Endothelial cell of hepatic sinusoid (primary cell): ENCODE measurements around the gene FPR3.

ENCODE experiments used
- in situ Hi-C: cut with HindIII; loops from 2 replicates; pipeline ENCODE4 v1.10.0; 2017; ENCODE audit warnings: low sequenced_read_pairs

Gene FPR3

DNA sequence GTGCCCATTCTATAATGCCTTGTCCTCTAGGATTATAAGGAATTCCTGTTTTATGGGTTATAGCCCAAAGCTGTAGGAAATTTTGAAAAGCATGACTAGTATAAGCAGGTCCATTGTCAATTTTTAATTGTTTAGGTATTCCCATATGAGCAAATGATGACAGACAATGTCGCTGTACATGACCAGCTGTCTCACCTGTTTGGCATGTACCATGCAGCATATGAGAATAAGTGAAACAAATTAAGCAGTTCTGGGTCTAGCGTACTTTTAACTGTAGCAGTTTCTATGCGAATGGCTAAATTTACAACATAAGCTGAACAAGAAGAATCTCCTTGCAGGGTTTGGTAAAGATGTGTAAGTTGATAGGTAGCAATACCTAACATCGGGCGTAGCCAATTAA lies 11.6 kb downstream of the FPR3 start:
- in situ Hi-C loops = loop anchor here (5.0 kb wide), 1 partner anchor 81 kb away; the partner anchor contains the start of gene ZNF577

DNA sequence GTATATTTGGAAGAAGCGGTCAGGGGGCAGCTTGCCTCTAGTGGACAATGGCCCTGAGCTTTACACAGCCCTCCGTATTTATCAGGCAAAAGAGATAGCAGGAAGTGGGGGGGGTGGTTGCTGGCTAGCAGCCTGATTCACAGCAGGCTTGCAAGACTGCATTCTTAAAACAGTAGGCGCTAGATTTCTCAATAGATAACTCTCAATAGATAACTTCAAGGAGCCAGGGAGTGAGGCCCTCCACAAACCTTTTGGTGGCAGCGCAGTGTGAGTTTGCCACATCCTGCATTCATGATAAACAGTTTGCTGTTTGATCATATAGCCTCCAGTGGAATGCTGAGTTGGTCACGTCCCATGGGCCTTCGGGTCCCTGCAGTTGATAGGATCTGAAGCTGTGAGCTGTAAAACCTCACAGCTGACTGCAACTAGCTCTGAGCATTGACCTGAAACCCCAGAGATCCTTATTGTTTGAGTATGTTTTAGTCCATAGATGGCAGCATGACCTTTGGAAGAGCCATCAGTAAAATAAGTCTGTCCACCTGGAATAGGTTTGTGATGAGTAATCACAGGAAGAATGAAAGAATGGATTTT lies 12.2 kb downstream of the FPR3 start:
- in situ Hi-C loops = loop anchor here (5.0 kb wide), 1 partner anchor 80 kb away; the partner anchor contains the start of gene ZNF577

DNA sequence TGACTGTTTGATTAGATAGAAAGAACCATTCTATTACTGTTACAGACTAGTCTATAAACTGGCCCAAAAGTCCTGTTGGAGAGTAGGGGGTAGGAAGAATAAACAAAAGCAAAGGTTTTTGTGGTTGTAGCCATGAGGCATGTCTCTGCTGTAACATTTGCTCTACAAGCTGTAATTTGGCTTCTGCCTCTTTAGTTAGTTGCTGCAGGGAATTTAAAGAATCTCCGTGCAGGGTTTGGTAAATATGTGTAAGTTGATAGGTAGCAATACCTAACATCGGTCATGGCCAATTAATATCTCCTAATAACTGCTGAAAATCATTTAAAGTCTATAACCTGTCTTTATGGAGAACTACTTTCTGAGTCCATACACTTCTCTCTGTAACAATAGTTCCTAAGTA lies 13.0 kb downstream of the FPR3 start:
- in situ Hi-C loops = loop anchor here (5.0 kb wide), 1 partner anchor 79 kb away; the partner anchor contains the start of gene ZNF577

DNA sequence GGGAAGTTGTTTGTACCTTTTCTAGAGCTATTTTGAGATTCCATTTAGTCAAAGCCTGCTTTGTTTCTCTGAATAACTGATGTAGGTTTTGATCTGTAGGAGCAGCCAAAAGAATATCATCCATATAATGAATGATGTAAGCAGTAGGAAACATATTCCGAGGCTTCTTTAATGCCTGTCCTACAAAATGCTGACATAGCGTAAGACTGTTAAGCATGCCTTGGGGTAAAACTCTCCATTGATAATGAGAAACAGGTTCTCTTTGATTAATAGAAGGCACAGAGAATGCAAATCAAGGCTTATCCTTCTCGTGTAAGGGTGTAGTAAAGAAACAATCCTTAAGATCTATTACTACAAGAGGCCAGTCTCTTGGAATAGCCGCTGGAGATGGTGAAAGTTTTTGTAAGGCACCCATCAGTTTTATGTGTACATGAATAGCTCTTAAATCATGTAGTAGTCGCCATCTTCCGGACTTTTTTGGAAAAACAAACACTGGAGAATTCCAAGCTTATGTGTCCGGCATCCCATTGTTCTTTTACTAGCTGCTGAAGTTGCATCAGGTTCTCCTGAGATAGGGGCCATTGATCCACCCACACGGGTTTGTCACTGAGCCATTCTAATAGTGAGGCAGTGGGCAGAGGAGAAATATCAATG lies 13.5 kb downstream of the FPR3 start:
- in situ Hi-C loops = loop anchor here (5.0 kb wide), 1 partner anchor 79 kb away; the partner anchor contains the start of gene ZNF577

DNA sequence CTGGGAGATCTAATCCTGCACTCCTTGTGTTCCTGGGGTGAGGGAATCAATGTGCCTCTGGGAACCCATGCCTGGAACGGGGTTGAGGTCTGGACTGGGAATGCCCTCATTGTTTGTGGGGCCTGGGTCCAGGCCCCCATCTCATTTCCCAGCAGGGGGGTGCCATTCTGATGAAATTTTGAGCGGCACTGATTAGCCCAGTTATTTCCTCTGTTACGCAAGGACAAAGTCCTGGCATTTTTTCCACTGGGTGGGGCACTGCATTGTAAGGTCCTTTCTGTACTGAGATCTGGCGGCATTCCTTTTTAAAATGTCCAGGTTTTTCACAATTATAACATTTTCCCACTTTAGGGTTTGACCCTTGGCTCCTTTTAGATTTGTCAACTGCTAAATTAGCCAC lies 14.8 kb downstream of the FPR3 start:
- in situ Hi-C loops = loop anchor here (5.0 kb wide), 1 partner anchor 78 kb away; the partner anchor contains the start of gene ZNF577

DNA sequence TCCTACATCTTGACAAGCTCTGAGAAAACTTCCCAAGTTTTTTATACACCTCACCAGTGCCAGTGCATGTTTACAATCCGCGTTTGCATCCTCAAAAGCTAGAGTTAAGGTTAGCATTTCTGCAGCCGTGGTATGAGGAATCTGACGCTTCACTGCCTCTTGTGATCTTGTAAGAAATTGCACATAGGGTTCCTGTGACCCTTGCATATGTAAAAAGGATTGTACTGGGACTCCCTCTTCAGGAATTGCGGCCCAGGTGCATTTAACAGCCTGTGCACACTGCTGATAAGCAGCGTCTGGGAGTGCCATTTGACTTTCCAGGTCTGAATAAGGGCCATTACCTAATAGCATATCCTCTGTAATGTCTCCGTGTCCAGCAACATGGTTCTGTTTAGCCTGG lies 15.3 kb downstream of the FPR3 start:
- in situ Hi-C loops = no loop called here

DNA sequence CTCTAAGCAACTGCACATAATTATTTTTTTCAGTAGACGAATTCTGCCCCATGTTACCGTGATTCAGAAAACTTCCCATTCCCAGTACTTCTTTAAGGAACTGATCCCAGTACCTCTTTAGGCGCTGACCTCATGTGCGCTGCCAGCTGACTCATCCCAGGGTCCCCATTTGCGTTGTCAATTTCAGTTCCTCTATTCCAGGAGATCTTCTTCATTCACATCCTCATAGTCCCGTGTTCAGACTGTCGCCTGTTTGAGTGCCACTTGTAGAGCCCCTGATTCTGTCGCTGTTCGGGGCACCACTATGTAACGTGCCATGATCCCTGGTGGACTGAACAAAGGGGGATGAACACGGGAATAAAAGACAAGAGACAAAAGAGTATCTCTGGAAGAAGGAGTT lies 16.4 kb downstream of the FPR3 start:
- in situ Hi-C loops = no loop called here

DNA sequence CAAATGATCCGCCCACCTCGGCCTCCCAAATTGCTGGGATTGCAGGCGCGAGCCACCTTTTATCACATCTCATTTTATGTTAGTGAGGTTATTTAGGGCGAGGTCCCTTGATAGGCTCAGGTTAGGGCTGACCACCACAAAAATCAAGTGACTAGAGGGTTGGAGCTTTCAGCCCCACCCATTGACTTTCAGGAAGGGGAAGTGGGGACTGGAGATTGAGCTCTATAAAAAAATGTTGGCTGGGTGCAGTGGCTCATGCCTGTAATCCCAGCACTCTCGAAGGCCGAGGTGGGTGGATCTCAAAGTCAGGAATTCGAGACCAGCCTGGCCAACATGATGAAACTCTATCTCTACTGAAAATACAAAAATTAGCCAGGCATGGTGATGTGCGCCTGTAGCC lies 20.1 kb downstream of the FPR3 start:
- in situ Hi-C loops = no loop called here

DNA sequence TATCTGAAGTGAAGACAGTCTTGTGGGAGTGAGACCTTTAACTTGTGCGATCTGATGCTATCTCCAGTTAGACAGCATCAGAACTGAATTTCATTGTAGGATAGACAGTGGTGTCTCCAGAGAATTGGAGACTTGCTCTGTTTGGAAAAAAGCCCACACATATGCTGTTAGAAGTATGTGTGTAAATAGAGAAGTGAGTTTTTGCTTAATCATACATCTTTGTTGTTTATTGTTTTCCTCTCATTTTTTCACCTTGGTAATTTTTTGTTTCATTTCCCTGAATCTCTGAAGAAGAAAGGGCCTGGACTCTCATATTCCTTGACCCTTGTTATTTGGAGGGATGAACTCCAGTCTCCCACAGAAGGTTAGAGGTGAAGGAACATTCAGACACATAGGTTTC lies 21.8 kb downstream of the FPR3 start:
- in situ Hi-C loops = no loop called here

DNA sequence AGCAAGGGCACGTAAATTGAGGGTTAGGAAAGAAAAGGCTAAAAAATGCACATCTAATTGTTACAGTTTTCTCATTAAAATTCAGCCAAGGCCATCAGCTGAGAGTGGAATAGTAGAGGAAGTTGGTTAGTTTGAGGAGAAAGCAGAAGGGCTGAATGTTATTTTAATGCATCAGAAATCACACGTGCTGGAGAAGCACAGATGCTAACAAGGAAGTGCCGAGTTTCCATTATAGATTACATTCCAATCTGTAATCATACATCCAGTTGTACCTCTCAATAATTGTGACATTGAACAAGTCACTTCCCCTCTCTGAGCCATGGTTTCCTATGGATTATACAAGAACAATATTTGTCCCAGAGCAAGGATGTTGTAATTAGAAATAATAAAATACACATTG lies 25.1 kb downstream of the FPR3 start:
- in situ Hi-C loops = no loop called here

DNA sequence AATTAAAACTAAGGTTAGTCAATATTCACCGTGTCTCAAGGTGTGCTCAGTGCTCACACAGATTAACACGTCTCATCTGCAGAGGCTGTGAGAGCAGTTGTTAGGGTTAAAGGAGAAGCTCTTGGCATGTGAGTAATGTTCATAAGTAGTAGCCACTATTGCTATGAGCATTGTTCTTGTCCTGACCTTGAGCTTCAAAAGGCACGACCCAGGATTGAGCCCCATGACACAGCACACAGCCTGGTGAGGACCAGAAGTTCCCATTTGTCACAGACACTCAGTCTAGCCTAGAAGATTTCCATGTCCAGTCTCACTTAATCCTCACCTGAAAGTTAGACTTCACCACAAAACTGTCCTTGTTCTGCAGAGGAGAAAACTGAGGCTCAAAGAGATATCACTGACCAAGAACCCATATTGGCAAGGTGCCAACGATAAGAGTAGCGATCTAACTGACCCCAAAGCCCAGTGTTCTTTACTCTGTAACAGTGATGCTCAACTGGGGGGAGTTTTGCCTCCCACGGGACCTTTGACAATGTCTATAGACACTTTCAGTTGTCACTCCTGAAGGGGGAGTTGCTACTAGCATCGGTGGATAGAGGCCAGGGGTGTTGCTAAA lies 26.0 kb downstream of the FPR3 start:
- in situ Hi-C loops = no loop called here

DNA sequence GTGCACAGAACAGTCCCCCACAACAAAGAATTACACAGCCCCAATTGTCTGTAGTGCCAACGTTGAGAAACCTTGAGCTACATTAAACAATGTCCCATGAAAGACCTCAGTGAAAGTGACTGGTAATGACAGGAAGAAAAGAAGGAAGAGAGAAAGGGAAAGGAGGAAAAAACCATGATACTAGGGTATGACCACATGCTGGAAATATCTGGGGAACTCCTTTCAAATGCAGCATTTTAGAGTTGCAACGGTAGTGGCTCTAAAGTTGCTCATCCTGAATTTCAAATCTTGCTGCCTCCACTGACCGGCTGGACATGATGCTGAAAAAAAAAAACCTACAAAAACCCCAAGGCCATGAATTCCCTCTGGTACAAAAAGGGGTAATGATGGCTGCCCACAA lies 26.5 kb downstream of the FPR3 start:
- in situ Hi-C loops = no loop called here

DNA sequence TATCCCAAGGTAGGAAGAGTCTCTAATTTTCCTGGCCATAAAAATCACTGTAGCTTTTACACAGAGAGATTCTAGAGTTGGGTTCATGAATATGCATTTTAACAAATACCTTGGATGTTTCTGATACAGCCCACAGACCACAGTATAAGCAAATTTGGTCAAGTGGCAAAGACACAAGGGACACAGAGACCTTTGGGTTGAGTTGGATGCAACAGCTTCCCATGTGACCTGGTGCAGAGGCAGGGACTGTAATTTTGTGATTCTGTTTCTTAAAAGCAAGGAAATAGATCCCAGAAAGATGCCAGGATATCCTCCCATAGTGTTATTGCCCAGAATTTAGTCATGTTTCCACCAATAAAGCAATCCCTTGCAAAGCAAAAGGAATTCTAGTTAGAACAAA lies 27.0 kb downstream of the FPR3 start:
- in situ Hi-C loops = no loop called here

DNA sequence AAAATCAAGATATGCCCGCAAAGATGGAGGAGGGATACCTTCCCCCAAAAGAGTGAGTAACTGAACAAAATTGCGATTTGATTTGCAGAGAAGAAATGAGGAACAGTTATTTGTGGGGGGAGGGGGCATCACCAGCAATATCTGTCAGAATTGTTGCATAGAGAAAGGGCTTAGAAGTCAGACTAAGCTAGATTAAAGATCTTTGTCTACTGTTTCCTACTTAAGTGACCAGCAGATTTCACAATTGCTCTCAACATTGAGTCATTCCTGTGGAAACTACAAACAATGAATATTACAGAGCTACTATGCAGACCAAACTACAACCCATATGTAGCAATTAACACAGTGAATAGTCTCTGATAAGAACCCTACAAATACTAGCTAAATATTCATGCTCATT lies 27.4 kb downstream of the FPR3 start:
- in situ Hi-C loops = no loop called here

DNA sequence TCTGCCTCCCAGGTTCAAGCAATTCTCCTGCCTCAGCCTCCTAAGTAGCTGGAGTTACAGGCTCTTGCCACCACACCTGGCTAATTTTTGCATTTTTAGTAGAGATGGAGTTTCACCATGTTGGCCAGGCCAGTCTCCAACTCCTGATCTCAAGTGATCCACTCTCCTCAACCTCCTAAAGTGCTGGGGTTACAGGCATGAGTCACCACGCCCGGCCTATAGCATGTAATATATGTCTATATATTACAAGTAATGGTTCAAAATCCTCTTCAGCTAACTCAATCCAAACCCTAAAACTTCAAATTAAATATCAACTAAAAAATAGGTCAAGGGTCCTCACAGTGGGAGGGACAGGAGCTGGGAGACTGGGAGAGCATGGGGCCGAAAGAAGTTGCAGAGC lies 28.0 kb downstream of the FPR3 start:
- in situ Hi-C loops = no loop called here

DNA sequence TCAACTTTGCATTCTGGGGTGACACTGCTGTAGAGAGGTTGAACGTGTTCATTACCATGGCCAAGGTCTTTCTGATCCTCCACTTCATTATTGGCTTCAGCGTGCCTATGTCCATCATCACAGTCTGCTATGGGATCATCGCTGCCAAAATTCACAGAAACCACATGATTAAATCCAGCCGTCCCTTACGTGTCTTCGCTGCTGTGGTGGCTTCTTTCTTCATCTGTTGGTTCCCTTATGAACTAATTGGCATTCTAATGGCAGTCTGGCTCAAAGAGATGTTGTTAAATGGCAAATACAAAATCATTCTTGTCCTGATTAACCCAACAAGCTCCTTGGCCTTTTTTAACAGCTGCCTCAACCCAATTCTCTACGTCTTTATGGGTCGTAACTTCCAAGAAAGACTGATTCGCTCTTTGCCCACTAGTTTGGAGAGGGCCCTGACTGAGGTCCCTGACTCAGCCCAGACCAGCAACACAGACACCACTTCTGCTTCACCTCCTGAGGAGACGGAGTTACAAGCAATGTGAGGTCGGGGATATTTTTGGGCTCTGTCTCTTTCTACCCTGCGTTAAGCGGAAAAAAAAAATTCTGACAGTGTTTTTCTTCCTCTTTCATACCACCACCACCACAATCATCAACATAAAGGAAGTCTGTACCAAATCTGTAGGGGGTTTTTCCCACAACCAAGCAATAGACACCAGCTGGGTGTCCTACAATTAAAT lies 29.5 kb downstream of the FPR3 start:
- in situ Hi-C loops = no loop called here

DNA sequence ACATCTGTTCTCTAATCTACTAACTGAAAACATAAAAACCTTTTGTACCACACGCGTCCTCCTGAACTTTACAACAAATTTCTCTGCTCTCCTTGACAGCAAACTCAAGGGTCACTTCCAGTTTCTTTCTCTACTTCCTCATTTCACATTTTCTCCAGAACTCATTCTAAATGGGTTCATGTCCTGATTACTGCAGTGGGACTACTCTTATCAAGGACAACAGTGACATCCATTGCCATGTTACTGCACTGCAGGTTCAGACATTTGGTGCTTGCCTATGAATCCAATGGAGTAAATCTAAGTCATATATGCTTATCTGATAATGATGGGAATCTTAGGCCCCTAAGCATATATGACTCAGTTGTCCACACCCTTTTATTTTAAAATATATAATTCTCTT lies 35.3 kb downstream of the FPR3 start:
- in situ Hi-C loops = no loop called here

DNA sequence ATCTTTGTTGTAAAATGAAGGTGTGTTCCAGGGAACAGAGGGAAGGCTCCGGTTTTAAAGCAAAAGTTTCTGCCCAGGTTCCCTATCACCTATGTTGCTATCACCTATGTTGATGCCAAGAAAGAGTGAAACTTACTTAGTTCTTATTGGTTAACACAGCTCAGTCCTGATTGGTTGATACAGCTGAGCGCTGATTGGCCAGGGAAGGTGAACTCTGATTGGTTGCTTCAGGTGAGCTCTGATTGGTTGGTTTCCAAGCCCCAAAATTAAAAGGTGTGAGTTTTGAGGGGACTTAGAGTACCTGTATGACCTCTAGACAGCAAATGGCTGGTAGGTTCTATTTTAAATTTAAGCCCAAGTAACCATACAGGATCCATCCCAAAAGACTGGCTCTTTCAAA lies 42.2 kb downstream of the FPR3 start:
- in situ Hi-C loops = no loop called here

DNA sequence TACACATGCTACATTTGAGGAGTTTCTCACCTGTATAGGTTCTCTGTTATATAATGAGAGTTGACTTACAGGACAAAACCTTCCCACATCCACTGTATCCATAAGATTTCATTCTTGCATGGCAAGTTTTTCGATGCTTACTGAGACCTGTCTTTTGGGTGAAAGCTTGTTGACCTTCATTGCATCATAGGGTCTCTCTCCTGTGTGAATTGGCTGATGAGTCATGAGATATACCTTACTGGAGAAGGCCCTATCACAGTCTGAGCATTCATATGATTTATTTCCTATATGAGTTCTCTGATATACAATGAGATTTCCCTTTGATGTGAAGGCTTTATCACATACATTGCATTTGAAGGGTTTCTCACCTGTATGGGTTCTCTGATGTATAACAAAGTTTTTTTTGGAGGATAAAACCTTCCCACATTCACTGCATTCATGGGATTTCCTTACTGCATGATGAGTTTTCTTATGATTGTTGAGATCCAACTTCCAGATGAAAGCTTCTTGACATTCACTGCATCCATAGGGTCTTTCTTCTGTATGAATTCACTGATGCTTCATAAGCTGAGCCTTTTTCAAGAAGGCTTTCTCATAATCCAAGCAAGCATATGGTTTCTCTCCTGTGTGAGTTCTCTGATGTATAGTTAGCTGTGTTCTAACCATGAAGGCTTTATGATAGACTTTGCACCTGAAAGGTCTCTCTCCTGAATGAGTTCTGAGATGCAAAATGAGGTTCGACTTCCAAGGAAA lies 67.1 kb downstream of the FPR3 start:
- in situ Hi-C loops = no loop called here

DNA sequence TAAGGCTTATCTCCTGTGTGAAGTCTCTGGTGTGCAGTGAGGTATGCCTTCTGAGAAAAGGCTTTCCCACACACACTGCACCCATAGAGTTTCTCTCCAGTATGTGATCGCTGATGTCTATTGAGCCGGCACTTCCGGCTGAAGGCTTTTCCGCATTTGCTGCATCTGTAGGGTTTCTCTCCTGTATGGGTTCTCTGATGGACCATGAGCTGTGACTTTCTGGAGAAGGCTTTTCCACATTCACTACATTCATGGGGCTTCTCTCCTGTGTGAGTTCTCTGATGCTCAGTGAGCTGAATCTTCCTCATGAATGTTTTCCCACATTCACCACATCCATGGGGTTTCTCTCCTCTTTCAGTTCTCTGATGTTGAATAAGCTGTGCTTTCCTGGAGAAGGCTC lies 78.1 kb downstream of the FPR3 start:
- in situ Hi-C loops = no loop called here
